SH-SY5Y (cell line): ENCODE results near the gene NF1.

Experiments
- GATA2 ChIP-seq: IDR thresholded peaks from 2 replicates; pipeline ENCODE4 v1.6.1; 2011; ENCODE audit warnings: mild to moderate bottlenecking, low read depth, low read length
- GATA3 ChIP-seq: IDR thresholded peaks from 2 replicates; pipeline ENCODE4 v1.6.1; 2011; ENCODE audit warnings: low read depth, mild to moderate bottlenecking, low read length, moderate library complexity

NF1 gene

GRCh38 chr17:31390426-31390747 lies 295.6 kb downstream of the NF1 start:
- no peak for TF ChIP-seq GATA2
- no peak for TF ChIP-seq GATA3

- TF ChIP-seq GATA3, result no peak
- no peak for TF ChIP-seq GATA2
These were observed 296.1 kb downstream of the NF1 start for GRCh38 chr17:31390748-31391495.

- TF ChIP-seq GATA3 (no peak), GATA2 (no peak)
These were observed 296.7 kb downstream of the NF1 start, which contains the start of gene RAB11FIP4 for GRCh38 chr17:31391496-31391949. Gene RAB11FIP4 (plus strand): TSS chr17:31391675. CDS start chr17:31391853, 178 bp downstream.

GRCh38 chr17:31392002-31392855 lies 297.5 kb downstream of the NF1 start:
- TF ChIP-seq GATA3 (no peak), GATA2 (no peak)

- TF ChIP-seq GATA2 (no peak), GATA3 (no peak)
These were observed 298.3 kb downstream of the NF1 start for GRCh38 chr17:31392856-31393748.

- TF ChIP-seq GATA3, result no peak
- no peak for TF ChIP-seq GATA2
These were observed 299.0 kb downstream of the NF1 start for GRCh38 chr17:31393749-31394146.

- TF ChIP-seq GATA2, result no peak
- TF ChIP-seq GATA3, result no peak
These were observed 299.8 kb downstream of the NF1 start for GRCh38 chr17:31394544-31394943.

GRCh38 chr17:31397256-31397939 lies 302.6 kb downstream of the NF1 start:
- no peak for TF ChIP-seq GATA3
- TF ChIP-seq GATA2, result no peak

GRCh38 chr17:31398381-31399311 lies 303.9 kb downstream of the NF1 start:
- TF ChIP-seq GATA3 (no peak), GATA2 (no peak)

GRCh38 chr17:31400481-31400950 lies 305.7 kb downstream of the NF1 start:
- TF ChIP-seq GATA2, result no peak
- no peak for TF ChIP-seq GATA3

- TF ChIP-seq GATA2 (no peak), GATA3 (no peak)
These were observed 306.9 kb downstream of the NF1 start for GRCh38 chr17:31401456-31402254.
